HepG2 (cell line): Measurements from ENCODE around the gene SSBP4. TPM values are rescaled to one million over a fixed set of nuclear protein-coding genes. Genes with fewer than 3 reads are reported as not detected.
A peak's percentile ranks its signal among the peaks of the same experiment; 100 is the strongest.

ENCODE experiments used
- ARNT2 ChIP-seq: sonication (generic); formaldehyde crosslinking; IDR thresholded peaks from 2 replicates; pipeline ENCODE4 v1.8.0; 2022; ENCODE audit warnings: mild to moderate bottlenecking, low read depth, missing genetic modification reagents, moderate library complexity
- CHD2 ChIP-seq: IDR thresholded peaks from 2 replicates; pipeline ENCODE4 v1.6.1; 2011; ENCODE audit warnings: low read depth, low read length, improper control_type of control experiment
- DRAP1 ChIP-seq: IDR thresholded peaks from 2 replicates; pipeline ENCODE4 v1.6.1; 2016; ENCODE audit warnings: missing genetic modification reagents, missing compliant biosample characterization
- ELF1 ChIP-seq: sonication (generic); formaldehyde crosslinking; IDR thresholded peaks from 2 replicates; pipeline ENCODE4 v1.4.0; 2020; ENCODE audit warnings: missing genetic modification reagents
- KMT2A ChIP-seq: sonication (generic); formaldehyde crosslinking; IDR thresholded peaks from 2 replicates; pipeline ENCODE4 v1.4.0; 2020; ENCODE audit warnings: missing genetic modification reagents
- LCORL ChIP-seq, 2 experiments: fragments of 450-650 bp in 1 of 2; sonication (generic) in 1 of 2; formaldehyde crosslinking in 1 of 2; IDR thresholded peaks; 2 replicates each; pipeline versions ENCODE4 v1.5.0 to v1.6.1; 2017 to 2020; ENCODE audit warnings: antibody characterized with exemption in 1 of 2, missing genetic modification reagents in 1 of 2
- MEF2D ChIP-seq: sonication (generic); formaldehyde crosslinking; IDR thresholded peaks from 2 replicates; pipeline ENCODE4 v1.5.1; 2020; ENCODE audit warnings: mild to moderate bottlenecking, missing genetic modification reagents
- PREB ChIP-seq: sonication (generic); formaldehyde crosslinking; IDR thresholded peaks from 2 replicates; pipeline ENCODE4 v1.4.0; 2020; ENCODE audit warnings: missing genetic modification reagents
- TEF ChIP-seq: sonication (generic); formaldehyde crosslinking; IDR thresholded peaks from 2 replicates; pipeline ENCODE4 v1.5.0; 2020; ENCODE audit warnings: missing genetic modification reagents
- USF2 ChIP-seq, 2 experiments: sonication (generic) in 1 of 2; formaldehyde crosslinking in 1 of 2; IDR thresholded peaks; 2 replicates each; pipeline versions ENCODE4 v1.5.1 to v1.6.1; 2011 to 2020; ENCODE audit warnings: borderline replicate concordance in 1 of 2, low read depth in 1 of 2, low read length in 1 of 2, mild to moderate bottlenecking in 1 of 2, missing genetic modification reagents in 1 of 2, moderate library complexity in 1 of 2
- ZHX2 ChIP-seq, 2 experiments: sonication (generic) in 1 of 2; formaldehyde crosslinking in 1 of 2; IDR thresholded peaks; 2 replicates each; pipeline versions ENCODE4 v1.6.1 to v1.9.0; 2014 to 2022; ENCODE audit warnings: antibody characterized with exemption in 1 of 2, borderline replicate concordance in 1 of 2, inconsistent platforms in 1 of 2, low read depth in 1 of 2, missing genetic modification reagents in 1 of 2
- ZNF232 ChIP-seq: sonication (generic); formaldehyde crosslinking; IDR thresholded peaks from 2 replicates; pipeline ENCODE4 v1.4.0; 2020; ENCODE audit warnings: missing genetic modification reagents, borderline replicate concordance
- ZNF496 ChIP-seq: sonication (generic); formaldehyde crosslinking; IDR thresholded peaks from 2 replicates; pipeline ENCODE4 v1.8.1; 2023; ENCODE audit warnings: mild to moderate bottlenecking, moderate library complexity, missing genetic modification reagents; ENCODE audit not compliant: insufficient replicate concordance
- ZNF546 ChIP-seq: sonication (generic); formaldehyde crosslinking; conservative IDR thresholded peaks from 2 replicates; pipeline ENCODE4 v1.8.1; 2023; ENCODE audit warnings: mild to moderate bottlenecking, missing genetic modification reagents
- ZNF563 ChIP-seq: sonication (generic); formaldehyde crosslinking; IDR thresholded peaks from 2 replicates; pipeline ENCODE4 v1.8.0; 2022; ENCODE audit warnings: mild to moderate bottlenecking, moderate library complexity, missing genetic modification reagents
- ZNF879 ChIP-seq: sonication (generic); formaldehyde crosslinking; IDR thresholded peaks from 2 replicates; pipeline ENCODE4 v1.8.1; 2023; ENCODE audit warnings: missing genetic modification reagents
- ZSCAN29 ChIP-seq: sonication (generic); formaldehyde crosslinking; conservative IDR thresholded peaks from 2 replicates; pipeline ENCODE4 v1.4.0; 2020; ENCODE audit warnings: mild to moderate bottlenecking, missing genetic modification reagents
- polyA plus RNA-seq, 8 experiments: library from polyadenylated mRNA; depleted of rRNA in 3 of 8; stranded (reverse) in 7 of 8; unstranded in 1 of 8; fragments of >200 nt; fragmentation: Illumina TruSeq in 4 of 8; extraction: Trizol in 4 of 8; gene quantifications; 2 replicates each; pipeline versions ENCODE4 v1.2.1 to v1.2.3, GENCODE V29; 2011 to 2016; ENCODE audit warnings: low read depth in 4 of 8, missing spikeins in 1 of 8, mixed read lengths in 1 of 8; ENCODE audit not compliant: insufficient read depth in 1 of 8
- total RNA-seq, 5 experiments: library from RNA; depleted of rRNA; stranded (reverse); fragments of >200 nt; fragmentation: Illumina TruSeq; extraction: Trizol; gene quantifications; 2 replicates each; pipeline ENCODE4 v1.2.3, GENCODE V29; 2016; ENCODE audit warnings: low read depth in 1 of 5

The SSBP4 gene
- total and polyA plus RNA-seq, 2 of the 13 experiments (the other 11 are each of a cell fraction or from before 2014, with no cell fraction given), result 20.8 to 39.5 TPM

- TF ChIP-seq ARNT2, result no peak
- TF ChIP-seq ZSCAN29 (CRISPR knock-in tag), result no peak
- TF ChIP-seq ELF1 (CRISPR knock-in tag), result no peak
- no peak; the same call in 1 of the 2 replicates for TF ChIP-seq ZNF546 (CRISPR knock-in tag)
- TF ChIP-seq LCORL (IDR thresholded peaks at IDR 0.05), result no peak
- TF ChIP-seq LCORL (CRISPR knock-in tag; IDR thresholded peaks at IDR 0.05), result peak; percentile 92
- TF ChIP-seq ZNF563 (CRISPR knock-in tag), result peak; percentile 52; the same call in 1 of the 2 replicates
- TF ChIP-seq ZHX2 (IDR thresholded peaks at IDR 0.05; ENCODE audit: low read depth), result no peak
- TF ChIP-seq ZHX2 (CRISPR knock-in tag; IDR thresholded peaks at IDR 0.05; ENCODE audit: borderline replicate concordance), result no peak
- TF ChIP-seq USF2 (IDR thresholded peaks at IDR 0.05; ENCODE audit: low read depth, low read length), result no peak
- no peak; the same call in 1 of the 2 replicates for TF ChIP-seq USF2 (CRISPR knock-in tag; IDR thresholded peaks at IDR 0.05; ENCODE audit: borderline replicate concordance)
- no peak for TF ChIP-seq CHD2
- TF ChIP-seq KMT2A (CRISPR knock-in tag), result no peak; the same call in 1 of the 2 replicates
- no peak; the same call in 1 of the 2 replicates for TF ChIP-seq DRAP1 (CRISPR knock-in tag)
- no peak for TF ChIP-seq TEF (CRISPR knock-in tag)
- TF ChIP-seq ZNF232 (CRISPR knock-in tag), result no peak
- TF ChIP-seq ZNF496, result no peak
- no peak for TF ChIP-seq MEF2D (CRISPR knock-in tag)
- TF ChIP-seq ZNF879 (CRISPR knock-in tag), result no peak
- no peak for TF ChIP-seq PREB (CRISPR knock-in tag)
These were observed 50.1 kb downstream of the SSBP4 start (continued) for GRCh38 chr19:18469069-18469846.
